T-helper 1 cell treated with Interleukin-12 subunit alpha and Interleukin-12 subunit beta and Interleukin-4 antibody, amounts not matched to agents 30 ng/mL and 1 ng/mL, for 36 hours (primary cell): ENCODE results near the gene PLEKHG1. TPM values are rescaled to one million over a fixed set of nuclear protein-coding genes. Genes with fewer than 3 reads are reported as not detected.

Source experiments
- intact Hi-C: fragments of 100-400 bp; cut with micrococcal nuclease; formaldehyde crosslinking; loops from one replicate; pipeline ENCODE4 v1.15.1; 2024
- total RNA-seq: library from RNA; stranded (reverse); gene quantifications from 2 replicates; pipeline ENCODE4 v1.2.3, GENCODE V29; 2022

PLEKHG1 gene
- total RNA-seq, 1 donor from 2014 or later, result 1.2 TPM

DNA sequence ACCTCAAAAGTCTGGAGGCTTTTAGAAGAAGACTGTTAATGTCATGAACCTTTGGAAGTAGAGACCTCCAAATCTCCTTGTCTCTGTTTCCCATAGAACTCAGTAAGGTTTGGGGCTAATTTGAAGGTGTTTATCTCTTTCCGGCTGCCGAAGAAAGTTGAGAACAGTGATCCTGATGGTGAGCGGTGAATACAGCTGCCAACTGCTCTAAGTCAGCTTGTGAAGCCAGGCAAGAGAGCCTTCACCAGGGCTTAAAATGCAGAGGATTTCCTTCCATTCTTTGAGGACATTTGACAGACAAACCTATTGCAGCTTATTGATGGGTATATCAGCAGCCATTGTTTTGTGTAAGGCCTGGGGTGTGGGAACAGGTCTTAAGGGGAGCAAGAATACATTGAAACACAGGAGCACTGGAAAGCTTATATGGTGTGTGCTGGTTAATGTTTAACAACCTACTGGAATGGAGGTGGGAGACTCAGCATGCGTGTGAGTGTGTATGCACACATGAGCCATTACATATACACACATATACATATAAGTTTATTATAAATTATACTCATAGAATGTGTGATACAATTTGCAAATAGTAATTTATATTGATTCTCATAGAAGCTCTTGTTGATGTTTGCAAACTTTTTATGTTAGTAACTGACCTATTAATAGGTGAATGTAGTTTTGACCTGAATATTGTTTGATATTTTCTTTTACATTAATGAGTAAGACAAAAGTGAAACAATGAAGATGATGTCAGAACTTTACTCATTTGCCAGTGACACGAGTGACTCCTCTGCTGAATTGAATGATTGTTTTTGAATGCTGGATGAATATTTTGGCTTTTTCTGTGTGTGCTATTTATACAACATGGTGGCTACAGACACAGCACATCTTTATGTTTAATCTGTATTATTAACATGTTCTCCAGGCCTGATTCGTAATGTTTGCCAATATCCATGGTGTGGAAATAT is 18.1 kb downstream of the PLEKHG1 start:
- intact Hi-C loops, result no loop called here

DNA sequence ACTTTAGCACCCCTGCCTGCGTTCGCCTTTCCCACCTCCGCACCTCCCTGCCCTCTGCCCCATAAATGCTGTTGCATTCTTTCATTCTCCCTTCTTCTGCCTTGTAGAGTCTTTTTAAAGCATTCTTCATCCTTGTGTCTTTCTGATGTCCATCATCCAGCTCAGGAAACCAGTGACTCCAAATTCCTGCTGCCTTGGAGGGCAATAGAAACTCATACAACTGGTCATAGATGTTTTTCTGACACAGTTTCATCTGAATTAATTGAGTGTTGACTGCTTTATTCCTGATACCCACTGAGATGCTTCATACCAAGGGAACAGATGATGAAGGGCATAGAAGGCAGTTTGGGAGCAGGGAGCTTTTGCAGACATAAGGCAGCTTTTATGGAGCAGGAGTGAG is 19.6 kb downstream of the PLEKHG1 start:
- intact Hi-C loops, result no loop called here

- intact Hi-C loops, result no loop called here
These were observed 20.6 kb downstream of the PLEKHG1 start for GRCh38 chr6:150620244-150620643.

DNA sequence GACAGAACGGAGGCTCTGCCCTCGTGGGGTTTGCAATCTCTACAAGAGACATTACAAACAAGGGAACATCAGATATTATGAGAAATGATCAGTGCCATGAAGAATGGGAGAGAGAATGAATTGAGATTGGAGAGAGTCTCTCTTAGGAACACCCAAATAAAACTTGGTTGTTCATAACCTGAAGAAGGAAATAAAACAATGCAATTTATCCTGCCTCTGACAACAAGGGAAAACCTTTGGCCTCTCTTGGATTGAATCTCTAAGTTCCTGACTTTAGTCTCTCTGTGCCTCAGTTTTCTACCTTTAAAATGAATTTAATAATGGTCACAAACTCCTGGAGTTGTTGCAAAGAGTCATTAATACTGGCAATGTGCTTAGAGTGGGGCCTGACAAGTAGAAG is 21.1 kb downstream of the PLEKHG1 start:
- intact Hi-C loops, result no loop called here

DNA sequence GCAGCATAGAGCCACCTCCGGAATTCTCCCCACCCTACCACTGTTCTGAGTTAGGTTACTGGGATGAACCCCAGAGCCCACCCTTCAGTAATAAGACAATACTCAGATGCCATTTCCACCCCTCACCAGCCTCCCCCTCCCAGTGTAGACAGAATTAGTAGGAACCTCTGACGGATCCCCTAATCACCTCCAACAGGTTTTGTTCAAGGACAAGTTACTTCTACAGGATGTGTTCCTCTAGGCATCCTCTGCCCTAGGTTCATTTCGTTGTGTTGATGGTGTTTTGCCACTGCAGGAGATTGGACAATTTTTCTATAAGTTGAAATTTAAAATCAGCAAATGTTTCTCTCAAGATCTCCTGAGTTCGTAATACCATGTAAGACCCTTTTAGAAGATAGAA is 22.8 kb downstream of the PLEKHG1 start:
- intact Hi-C loops, result no loop called here

GRCh38 chr6:150622941-150623874 is 23.5 kb downstream of the PLEKHG1 start:
- intact Hi-C loops, result no loop called here

DNA sequence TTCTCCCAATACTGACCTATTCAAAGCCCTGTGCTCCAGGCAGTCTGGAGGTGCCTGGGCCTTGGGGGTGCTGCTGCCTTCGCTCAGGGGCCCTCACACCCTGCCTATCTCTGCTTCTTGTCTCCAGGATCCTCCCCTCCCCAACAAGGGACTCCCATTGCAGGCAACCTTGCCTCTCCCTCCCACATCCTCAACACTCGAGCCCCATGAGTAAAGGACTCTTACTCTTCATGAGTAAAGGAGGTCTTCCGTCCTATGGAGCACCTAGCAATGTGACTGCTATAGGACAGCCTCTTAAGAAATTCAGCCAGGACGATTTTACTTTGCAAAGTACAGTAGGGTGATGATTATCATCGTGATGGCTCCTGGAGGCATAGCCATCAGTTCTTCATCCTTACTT is 24.5 kb downstream of the PLEKHG1 start:
- intact Hi-C loops, result no loop called here

DNA sequence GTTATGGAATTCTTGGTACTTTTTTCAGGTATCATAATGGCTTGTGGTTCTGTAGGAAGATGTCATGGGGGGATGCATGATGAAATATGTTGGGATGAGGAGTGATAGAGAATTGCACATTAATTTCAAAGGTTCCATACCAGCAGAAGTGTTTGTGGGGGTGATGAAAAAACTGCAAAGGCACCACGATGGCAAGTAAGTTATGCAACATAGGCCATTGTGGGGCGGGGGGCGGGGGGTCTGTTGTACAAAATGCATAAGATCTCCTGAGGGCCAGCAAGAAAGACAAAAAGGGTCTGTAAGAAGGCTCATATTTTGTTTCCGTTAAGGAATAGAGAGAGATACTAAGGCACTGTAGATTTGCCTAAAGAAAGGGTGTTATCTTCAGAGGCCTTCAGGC is 26.2 kb downstream of the PLEKHG1 start:
- intact Hi-C loops, result no loop called here

GRCh38 chr6:150627154-150627553 is 27.5 kb downstream of the PLEKHG1 start:
- intact Hi-C loops, result no loop called here

GRCh38 chr6:150627585-150628025 is 27.9 kb downstream of the PLEKHG1 start:
- intact Hi-C loops, result no loop called here

DNA sequence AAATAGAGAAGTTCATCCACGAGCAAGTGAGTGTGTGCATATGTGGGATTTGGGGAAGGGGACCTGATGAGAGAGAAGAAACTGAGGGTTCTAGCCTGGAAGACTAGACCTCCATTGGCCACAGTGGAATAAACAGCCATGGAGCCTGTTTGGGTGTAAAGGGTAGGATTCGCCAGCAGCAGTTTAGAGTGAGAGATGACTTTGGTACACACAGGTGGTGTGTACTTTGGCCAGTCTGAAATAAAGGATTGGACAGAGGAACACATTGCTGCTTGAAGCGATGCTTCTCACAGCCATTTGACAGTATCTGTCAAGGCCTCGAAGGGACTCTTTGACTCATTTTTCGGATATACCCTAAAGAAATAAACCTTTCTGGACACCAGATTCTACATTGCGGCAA is 29.2 kb downstream of the PLEKHG1 start:
- intact Hi-C loops, result no loop called here

GRCh38 chr6:150631283-150631983 is 31.7 kb downstream of the PLEKHG1 start:
- intact Hi-C loops, result no loop called here

GRCh38 chr6:150631984-150632642 is 32.4 kb downstream of the PLEKHG1 start:
- intact Hi-C loops, result no loop called here

GRCh38 chr6:150632785-150633485 is 33.2 kb downstream of the PLEKHG1 start:
- intact Hi-C loops, result no loop called here

- intact Hi-C loops, result no loop called here
These were observed 33.8 kb downstream of the PLEKHG1 start for GRCh38 chr6:150633486-150633834.

GRCh38 chr6:150634176-150634963 is 34.7 kb downstream of the PLEKHG1 start:
- intact Hi-C loops, result no loop called here

DNA sequence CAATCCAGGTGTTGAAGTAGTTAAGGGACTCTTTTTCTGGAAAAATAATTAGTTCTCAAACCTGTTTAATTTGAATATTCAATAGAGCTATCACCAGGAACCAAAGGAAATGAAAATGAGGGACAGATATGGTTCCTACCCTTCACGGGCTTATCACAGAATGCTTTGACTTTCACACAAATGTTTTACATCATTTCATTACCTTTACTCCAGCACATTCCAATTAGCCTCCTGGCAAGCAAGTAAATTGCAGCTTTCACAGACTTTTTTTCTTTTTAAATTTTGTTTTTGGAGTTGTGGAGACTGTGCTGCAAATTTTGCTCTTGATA is 35.2 kb downstream of the PLEKHG1 start:
- intact Hi-C loops, result no loop called here

GRCh38 chr6:150635906-150636514 is 36.3 kb downstream of the PLEKHG1 start:
- intact Hi-C loops, result no loop called here

GRCh38 chr6:150636808-150637207 is 37.1 kb downstream of the PLEKHG1 start:
- intact Hi-C loops, result no loop called here
